ENCODE data around the gene MCM8.
A peak's percentile ranks its signal among the peaks of the same experiment; 100 is the strongest.

Gene MCM8

DNA sequence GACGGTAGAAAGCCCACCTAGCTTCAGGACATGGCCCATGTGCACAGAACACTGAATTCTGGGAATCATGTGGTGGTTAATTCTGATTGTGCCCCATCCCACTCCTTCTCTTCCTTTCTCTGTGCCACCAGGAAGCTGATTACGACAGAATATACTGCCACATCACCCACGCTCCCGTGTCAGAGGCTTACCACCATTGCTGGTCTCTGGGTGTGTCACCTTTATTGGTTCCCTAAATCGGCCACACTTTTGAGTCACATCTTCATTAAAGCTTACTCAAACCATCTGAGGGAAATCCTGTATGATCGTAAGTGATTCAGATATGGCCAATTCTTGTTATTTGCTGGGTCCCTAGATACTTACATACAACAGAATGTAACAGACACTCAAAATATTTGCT, 3.2 kb upstream of the MCM8 start:
- DNase-seq (ENCODE audit: low read depth), result no peak

DNA sequence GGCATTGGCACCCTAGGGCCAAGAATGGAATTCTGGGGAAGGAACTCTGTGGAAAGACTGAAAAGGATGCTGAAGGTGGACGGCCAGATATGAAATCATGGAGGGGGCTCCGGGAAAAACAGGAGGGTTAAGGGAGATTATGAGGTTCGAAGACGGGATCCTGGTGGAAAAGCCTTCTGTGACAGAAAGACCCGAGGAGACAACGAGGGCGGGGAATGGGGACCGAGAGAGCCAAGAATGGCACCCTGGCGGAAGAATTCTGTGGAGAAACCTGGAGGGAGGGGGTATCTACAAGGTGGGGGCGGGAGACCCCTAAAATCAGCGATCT, 545 bp upstream of the MCM8 start:
- DNase-seq (ENCODE audit: low read depth), result no peak

- no peak for DNase-seq (ENCODE audit: low read depth)
Observed at GRCh38 chr20:5967469-5967868, 17.0 kb downstream of the MCM8 start.

DNA sequence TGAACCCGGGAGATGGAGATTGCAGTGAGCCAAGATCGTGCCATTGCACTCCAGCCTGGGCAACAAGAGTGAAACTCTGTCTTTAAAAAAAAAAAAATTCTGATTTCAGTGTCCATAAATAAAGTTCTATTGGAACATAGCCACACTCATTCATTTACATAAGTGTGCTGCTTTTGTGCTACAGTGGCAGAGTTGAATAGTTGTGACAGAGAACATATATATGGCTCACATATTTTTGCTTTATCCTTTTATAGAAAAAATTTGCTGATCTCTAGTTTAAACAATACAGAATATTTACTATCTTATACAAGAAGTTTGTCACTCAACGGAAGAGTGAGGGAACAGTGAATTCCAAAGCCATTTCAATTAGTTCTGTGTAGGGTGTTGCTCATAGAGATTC, 18.0 kb downstream of the MCM8 start:
- DNase-seq (ENCODE audit: low read depth), result no peak

DNA sequence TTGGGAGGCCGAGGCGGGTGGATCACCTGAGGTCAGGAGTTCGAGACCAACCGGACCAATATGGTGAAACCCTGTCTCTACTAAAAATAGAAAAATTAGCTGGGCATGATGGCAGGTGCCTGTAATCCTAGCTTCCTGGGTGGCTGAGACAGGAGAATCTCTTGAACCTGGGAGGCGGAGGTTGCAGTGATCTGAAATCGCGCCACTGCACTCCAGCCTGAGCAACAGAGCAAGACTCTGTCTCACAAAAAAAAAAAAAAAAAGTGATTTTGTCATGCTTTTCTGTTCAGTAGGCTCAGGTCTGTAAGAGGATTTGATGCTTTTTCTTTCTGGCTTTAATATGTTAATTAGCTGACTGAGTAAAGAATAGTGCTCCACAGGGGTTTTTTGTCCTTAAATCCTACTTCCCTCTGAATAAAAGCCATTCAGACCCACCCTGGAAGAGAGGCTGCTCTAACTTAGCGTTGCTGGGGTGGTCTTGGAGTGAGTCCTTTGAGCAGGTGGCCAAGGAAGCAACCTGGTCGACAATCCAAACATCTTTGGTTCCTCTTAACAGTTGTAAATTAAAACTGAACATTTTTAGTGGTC, 19.0 kb downstream of the MCM8 start:
- no peak for DNase-seq (ENCODE audit: low read depth)

GRCh38 chr20:5969940-5970339, 19.5 kb downstream of the MCM8 start:
- DNase-seq (ENCODE audit: low read depth), result no peak

DNA sequence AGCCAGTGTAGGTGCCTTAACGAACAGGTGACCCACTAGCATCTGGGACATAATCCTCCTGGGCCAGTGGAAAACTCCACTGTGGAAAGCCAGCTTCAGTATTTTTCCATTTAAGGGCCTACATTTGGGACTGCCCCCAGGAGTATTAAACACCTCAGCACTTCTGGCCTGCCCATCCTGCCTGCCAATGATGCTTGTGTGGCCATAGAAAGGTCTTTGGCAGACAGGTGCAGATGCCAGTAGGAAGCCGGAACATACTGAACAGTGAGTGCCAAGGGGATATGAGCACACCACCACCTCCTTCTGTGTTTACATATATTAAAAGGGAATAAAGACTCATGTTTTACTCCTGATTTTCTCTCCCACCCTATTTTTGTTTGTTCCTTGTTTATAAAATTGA, 19.9 kb downstream of the MCM8 start:
- no peak for DNase-seq (ENCODE audit: low read depth)

- no peak for DNase-seq (ENCODE audit: low read depth)
Observed at GRCh38 chr20:5971203-5971602, 20.8 kb downstream of the MCM8 start.

GRCh38 chr20:5973172-5973571, 22.7 kb downstream of the MCM8 start:
- no peak for DNase-seq (ENCODE audit: low read depth)

GRCh38 chr20:5973971-5974370, 23.5 kb downstream of the MCM8 start:
- DNase-seq (ENCODE audit: low read depth), result no peak

DNA sequence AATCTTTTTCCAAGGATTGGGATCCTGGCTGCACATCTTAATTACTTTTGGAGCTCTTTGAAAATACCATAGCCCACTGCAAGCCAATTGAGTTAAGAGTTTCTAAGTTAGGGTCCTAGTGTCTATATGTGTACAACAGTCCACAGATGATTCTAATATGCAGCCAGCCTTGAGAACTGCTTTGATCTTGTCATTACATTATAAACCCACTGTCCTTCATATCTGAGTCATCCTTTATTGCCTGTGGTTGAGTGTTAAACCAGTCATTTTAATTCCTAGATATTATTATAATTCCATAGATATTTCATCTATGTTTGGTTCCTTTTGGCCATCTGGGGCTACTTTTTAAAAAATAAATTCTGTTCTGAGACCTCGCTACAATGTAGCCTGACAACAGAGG, 24.1 kb downstream of the MCM8 start:
- DNase-seq (ENCODE audit: low read depth), result no peak

DNA sequence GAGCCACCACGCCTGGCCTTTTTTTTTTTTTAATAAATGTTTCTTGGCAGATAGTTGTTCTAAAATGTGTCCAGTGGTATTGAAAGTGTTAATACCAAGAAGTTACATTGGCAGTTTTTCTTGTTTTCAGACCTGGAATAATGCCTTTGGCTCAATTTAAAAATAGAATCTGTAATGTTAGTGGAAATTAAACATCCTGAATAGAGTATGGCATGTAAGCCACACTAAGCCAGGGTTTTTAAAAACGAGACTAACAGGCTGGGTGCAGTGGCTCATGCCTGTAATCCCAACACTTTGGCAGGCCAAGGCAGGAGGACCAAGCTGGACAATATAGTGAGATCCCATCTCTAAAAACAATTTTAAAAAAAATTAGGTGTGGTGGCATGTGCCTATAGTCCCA, 25.3 kb downstream of the MCM8 start:
- DNase-seq (ENCODE audit: low read depth), result no peak

DNA sequence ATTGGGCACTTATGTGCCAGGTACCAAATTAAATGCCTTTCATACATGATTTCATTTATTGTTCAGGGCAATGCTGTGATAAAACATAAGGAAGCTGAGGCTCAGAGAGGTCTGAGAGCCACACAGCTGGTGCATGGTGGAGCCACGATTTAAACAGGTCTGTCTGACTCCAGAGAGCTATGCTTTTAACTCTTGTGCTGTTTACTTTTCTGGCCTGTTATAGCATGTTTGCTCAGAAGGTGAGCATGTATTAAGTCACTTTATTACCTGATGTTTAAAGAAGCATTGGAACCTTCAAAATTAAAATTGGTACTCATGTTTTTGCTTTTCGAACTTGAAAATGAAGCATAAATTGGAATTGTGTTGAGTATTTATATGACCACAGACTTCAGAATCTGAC, 26.8 kb downstream of the MCM8 start:
- no peak for DNase-seq (ENCODE audit: low read depth)

DNA sequence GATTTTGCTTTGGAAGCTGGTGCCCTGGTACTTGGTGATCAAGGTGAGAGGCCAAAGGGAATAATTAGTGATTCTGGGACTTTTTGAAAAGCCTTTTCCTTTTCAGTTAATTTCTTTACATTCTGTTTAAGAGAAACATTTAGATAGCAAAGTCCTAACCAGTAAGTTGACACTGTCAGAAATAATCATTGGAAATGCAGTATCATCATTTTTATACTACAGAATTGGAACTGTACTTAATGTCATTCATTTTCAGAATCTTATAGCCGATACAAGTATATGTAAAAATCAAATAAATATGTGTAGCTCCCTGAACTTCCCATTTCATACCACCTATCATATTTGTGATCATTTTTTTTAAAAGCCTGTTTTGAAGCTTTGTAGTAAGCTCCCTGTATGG, 27.5 kb downstream of the MCM8 start:
- DNase-seq (ENCODE audit: low read depth), result no peak

- no peak for DNase-seq (ENCODE audit: low read depth)
Observed at GRCh38 chr20:5979801-5980200, 29.3 kb downstream of the MCM8 start.

DNA sequence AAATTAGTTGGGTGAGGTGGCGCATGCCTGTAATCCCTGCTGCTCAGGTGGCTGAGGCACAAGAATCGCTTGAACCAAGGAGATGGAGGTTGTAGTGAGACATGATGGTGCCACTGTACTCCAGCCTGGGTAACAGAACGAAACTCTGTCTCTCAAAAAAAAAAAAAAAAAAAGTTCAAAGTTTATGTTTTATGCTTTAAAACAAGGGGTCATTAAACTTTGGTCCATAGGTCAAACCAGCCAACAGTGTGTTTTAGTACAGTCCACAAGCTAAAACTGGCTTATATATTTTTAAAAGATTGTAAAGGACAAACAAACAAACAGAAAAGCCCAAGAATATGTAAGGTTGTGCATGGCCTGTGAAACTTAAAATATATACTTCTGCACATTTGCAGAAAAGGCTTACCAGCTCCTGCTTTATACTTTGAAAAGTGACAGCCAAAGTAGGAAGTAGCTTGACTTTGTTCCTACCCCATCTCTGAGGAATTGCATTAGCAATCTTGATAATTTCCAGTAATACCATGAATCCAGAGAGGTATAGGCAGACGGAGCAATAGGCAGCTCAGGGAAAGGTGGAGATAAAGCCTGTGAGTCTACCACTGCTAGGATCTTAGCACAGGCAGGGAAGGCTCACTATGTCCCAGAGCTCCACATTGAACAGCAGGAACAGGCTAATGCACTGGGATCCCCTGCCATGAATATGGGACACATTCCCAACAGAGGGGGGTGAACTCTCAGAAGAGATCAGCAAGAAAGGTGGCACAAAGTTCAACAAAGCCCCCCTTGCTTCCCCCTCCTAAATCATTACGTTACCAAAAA, 30.5 kb downstream of the MCM8 start:
- DNase-seq (ENCODE audit: low read depth), result no peak

GRCh38 chr20:5987383-5987782, 36.9 kb downstream of the MCM8 start:
- no peak for DNase-seq (ENCODE audit: low read depth)

DNA sequence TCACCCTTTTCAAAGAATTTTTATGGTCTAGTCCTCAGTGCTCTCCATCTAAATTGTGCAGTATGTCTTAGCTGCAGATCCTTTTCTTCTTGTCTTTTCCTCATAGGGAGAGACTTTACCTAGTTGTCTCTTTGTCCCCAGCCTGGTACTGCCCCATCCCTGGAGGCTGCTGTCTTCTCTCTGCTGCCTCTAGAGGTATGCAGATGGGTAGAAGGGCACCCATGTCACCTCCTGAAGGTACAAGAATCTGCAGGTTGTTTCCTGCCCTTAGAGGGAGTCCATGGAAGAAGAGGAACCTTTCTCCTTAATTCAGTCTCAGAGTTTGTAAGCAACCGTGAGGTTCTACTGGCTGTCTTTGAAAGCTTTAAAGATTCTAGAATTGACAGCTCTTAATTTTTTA, 39.1 kb downstream of the MCM8 start:
- no peak for DNase-seq (ENCODE audit: low read depth)

DNA sequence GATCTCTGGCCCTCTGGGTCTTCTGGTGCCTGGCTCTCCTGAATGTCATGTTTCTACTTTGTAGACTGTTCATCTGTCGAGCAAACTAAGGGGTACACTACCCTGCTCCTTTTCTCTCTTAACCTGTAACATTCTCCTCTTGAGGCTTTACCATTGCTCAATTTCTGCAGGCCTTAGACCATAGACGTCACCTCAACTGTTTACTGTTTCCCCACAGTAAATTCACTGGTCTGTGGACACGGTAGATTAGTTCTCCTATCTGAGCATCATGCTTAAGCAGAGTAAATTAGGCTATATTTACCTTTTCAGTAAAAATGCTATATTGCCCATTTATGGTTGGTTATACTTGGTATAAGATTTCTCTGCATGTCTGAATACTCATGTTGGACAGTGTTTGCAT, 40.5 kb downstream of the MCM8 start:
- no peak for DNase-seq (ENCODE audit: low read depth)

DNA sequence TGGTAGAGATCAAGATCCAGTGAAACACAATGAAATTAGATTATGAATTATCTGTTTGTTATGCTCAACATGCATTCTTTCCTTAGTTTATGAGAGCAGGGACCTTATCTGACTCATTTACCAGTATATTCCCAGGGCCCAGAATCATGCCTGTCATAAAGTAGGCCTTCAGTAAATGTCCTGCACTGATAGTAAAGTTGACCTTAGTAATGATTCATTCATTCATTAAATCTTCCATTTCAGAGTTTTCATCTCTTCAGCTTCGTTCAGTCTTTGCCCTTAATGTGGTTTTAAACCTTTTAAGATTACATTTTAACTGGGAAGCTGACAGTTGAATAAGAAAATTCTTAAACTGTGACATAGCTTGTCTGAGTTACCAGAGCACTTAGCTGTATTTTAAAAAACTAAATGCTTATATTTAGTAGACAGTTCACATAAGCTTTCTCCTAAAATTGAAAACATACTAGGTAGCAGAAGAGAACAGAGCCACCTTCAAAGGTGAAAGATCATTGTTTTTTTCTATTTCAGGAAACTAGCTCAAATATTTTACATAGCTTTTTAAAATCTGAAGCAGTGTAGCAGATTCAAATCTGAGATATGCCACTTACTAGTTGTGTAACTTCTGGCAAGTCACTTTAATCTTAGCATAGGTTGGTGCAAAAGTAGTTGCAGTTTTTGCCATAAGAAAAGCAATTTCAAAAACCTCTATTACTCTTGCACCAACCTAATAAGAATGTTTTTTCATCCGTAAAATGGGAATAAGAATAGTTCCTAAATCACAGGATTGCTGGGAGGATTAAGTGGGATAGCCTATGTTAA, 41.4 kb downstream of the MCM8 start:
- DNase-seq (ENCODE audit: low read depth), result no peak

DNA sequence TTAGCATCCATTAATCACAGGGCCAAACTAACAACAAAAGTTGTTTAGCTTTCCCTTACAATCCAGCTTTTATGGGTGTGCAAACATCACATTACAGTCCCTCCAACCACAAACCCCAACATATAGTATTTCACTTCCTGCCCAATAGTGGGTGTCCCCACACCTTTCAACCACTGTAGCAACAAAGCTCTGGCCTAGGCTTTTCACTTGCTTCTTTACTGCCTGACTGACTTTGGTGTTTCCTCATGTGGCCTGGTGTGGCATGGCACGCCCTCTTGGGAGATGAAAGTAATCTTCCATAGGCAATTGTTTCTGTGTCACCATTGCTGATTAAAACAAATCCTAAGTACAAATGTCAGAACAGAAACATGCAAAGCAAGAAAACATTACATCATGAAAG, 46.3 kb downstream of the MCM8 start:
- peak; percentile 25 for DNase-seq (ENCODE audit: low read depth)

DNA sequence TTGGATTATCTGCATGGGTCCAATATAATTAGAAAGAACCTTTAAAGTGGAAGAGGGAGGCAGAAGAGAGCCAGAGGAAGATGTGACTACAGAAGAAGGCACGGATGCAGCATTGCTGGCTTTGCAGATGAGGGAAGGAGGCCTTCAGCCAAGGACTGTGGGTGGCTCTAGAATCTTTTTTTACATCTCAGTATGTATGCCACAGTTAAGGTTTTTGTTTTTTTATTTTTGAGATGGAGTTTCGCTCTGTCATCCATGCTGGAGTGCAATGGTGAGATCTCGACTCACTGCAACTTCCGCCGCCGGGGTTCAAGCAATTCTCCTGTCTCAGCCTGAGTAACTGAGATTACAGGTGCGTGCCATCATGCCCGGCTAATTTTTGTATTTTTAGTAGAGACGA, 49.3 kb downstream of the MCM8 start:
- no peak for DNase-seq (ENCODE audit: low read depth)

- no peak for DNase-seq (ENCODE audit: low read depth)
Observed at GRCh38 chr20:6000871-6001270, 50.4 kb downstream of the MCM8 start.

DNA sequence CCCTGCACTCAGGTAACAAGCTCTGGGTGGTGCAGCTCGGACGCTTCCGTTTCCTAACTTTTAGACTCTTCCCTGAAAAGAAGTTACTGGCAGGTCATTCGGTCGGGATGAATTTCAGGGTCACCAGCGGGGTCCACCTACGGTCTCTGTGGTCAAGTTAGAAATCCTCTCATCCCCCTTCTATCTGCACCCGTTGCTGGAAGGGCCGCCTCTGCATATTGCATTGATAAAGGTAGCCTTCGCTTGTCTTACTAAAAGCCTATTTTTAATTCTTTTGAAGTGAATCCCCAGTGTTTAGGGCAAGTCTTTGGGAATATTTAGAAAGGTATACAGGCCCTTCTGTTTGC, 56.1 kb downstream of the MCM8 start:
- DNase-seq (ENCODE audit: low read depth), result no peak
